Measurements from ENCODE around the gene NOS1AP.

DNA sequence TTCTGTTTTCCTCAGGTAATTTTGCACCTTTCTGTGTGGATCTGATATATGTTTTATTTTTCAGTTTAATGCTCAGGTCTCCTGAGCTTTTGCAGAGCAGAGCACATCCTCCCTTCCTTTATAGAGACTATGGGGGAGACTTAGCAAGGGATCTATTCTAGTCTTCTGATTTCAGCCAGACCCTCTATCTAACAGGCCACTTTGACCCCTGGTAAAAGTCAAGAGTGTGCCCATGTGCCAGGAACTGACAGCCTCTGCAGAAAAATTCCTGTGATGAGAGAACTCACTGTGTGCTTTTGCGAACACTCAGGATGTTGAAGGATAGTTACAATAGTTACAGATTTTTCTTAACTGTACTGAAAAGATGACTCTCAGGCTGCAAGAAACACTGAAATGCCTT is 123.3 kb downstream of the NOS1AP start:
- TF ChIP-seq CBX3 (IDR thresholded peaks at IDR 0.05; ENCODE audit: borderline replicate concordance in 1 of 2, low read length in 2 of 2) (no peak), ZNF41 (CRISPR knock-in tag; conservative IDR thresholded peaks at IDR 0.05) (no peak), JUNB (CRISPR knock-in tag; conservative IDR thresholded peaks at IDR 0.05) (no peak), BHLHE40 (IDR thresholded peaks at IDR 0.05; ENCODE audit: low read length) (no peak), POLR2AphosphoS5 (IDR thresholded peaks at IDR 0.05; ENCODE audit: control insufficient read depth, insufficient read depth, low read depth, low read length) (no peak)
- TF ChIP-seq, protein P1, sequence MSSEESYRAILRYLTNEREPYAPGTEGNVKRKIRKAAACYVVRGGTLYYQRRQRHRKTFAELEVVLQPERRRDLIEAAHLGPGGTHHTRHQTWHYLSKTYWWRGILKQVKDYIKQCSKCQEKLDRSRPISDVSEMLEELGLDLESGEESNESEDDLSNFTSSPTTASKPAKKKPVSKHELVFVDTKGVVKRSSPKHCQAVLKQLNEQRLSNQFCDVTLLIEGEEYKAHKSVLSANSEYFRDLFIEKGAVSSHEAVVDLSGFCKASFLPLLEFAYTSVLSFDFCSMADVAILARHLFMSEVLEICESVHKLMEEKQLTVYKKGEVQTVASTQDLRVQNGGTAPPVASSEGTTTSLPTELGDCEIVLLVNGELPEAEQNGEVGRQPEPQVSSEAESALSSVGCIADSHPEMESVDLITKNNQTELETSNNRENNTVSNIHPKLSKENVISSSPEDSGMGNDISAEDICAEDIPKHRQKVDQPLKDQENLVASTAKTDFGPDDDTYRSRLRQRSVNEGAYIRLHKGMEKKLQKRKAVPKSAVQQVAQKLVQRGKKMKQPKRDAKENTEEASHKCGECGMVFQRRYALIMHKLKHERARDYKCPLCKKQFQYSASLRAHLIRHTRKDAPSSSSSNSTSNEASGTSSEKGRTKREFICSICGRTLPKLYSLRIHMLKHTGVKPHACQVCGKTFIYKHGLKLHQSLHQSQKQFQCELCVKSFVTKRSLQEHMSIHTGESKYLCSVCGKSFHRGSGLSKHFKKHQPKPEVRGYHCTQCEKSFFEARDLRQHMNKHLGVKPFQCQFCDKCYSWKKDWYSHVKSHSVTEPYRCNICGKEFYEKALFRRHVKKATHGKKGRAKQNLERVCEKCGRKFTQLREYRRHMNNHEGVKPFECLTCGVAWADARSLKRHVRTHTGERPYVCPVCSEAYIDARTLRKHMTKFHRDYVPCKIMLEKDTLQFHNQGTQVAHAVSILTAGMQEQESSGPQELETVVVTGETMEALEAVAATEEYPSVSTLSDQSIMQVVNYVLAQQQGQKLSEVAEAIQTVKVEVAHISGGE (CRISPR knock-in tag; IDR thresholded peaks at IDR 0.05), result no peak
